Stimulated activated CD8-positive, alpha-beta memory T cell treated with anti-CD3 and anti-CD28 coated beads, Interleukin-7, amount 100 ng/mL, for 4 hours (primary cell): ENCODE measurements around the gene DNAJC1.

ENCODE experiments used
- DNase-seq, 2 donors: peaks; one replicate each; pipeline ENCODE4 v3.0.0-alpha.2; 2020; ENCODE audit warnings: low read depth in 2 of 2

The DNAJC1 gene

DNA sequence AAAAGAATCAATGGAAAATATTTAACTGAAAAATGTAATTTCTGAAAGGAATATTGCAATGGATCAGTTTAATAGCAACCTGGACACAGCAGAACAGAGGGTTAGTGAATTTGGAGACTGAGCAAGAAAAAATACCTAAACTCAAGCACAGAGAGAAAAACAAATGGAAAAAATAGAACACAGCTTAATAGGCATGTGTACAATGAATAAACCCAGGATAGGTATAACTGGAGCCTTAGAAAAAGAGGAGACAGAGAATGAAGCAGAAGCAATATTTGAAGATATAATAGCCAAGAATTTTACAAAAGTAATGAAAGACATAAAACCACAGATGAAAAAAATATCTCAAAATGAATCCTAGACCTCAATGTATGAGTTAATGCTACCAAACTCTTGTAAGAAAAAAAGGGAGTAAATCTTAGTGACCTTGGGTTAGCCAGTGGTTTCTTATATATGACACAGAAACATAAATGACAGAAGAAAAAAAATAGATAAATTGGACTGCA is 2.9 kb upstream of the DNAJC1 start:
- DNase-seq = no peak

DNA sequence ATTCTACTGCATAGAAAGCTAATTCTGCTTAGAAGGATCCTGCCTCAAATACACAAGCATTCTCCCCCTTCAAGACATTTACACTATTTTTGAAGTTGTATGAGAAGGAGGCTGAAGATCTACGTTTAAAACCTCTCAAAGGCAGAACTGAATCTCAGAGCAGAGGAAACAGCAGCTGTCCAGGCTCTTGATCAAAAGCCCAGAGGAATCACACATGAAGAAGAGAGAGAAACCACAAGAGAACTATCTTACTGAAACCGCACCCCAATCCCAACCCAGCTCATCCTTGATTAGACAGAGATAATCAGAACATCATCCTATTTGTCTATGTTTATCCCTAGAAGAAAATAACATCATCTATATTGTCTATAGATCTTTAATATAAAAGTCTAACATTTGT is 2.2 kb upstream of the DNAJC1 start:
- DNase-seq = no peak

DNA sequence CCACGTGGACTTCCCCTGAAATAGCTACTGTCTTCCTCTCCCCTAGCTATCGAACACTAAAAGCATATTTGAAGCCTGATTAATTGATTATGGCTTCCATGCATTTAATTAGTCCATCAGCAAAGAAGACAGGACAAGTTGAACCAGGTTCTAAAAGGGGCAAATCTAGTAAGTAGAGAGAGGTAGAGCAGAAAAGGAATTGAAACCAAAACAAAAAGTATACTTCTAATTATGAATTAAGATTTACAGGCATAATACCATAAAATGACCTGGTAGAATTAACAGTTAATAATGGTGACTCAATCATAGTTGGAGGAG is 393 bp upstream of the DNAJC1 start:
- no peak for DNase-seq

DNA sequence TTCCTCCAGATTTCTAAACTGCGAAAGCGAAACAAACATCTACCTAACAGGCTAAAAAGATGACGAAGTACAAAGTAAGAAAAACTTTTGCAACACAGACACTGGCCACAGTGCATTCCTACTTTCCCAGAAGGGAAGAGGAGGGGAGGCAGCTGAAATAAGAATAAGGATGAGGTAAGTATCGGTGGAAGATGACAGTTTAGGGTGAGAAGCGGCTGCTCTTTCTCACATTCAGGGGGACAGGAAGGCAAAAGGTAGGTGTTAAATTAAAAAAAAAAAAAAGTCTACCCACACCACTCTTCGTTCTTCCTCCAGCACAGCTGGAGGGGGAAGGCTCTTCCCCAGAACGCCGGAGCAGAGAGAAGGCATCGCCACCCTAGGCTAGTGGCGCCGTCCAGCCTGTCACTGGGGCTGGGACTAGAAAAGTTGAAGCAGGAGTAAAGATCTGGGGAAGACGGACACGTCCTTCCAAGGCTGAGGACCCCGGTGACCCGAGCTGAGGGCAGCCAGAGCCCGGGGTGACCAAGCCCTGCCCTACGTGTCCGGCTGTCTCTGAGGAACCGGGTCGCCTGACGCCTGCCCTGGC is 846 bp downstream of the DNAJC1 start:
- peak; percentile 2 to 6 for DNase-seq

DNA sequence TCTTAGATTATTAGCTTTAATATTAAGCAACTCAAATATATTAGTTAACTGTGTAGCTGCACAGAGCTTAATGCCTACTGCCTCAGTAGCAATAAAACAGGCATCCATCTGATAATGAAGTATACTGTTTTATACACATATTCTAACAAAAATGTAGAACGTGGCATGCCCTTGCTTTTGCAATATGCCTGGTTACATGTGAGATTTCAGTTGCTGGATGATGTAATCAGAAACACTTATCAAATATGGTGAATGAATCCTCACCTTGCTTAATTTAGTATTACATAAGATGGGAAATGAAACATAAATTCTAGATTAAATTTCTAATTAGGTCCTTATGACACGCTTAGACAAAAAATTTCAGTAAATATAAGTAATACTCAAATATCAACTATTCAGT is 8.0 kb downstream of the DNAJC1 start:
- no peak for DNase-seq

DNA sequence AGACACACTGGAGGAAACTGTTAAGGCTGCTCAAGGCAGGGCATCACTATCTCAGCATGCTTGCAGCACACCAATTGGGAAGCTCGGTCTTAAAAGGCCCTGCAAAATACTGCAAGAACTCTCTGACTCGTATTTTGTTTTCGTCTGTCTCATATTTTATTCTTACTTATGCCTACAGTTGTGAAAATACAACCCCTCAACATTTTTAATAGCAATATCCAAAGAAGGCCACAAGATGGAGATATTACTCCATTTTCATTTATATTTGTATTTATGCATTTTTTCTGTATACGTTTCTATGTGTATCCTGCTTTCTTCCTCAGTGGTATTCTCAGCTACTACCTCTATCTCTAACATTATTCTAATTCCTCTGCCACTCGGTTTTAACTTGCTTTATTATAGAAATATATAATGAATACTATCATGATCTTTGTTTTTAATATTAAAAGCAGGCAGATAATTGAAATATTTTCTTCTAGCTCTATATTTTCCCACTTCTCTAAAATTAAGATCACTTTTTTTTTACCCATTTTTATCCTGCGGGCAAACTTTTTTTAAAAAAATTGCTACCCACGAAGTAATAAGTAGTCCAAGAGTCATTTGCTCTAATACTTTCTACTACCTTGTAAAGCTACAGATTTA is 10.0 kb downstream of the DNAJC1 start:
- no peak for DNase-seq

DNA sequence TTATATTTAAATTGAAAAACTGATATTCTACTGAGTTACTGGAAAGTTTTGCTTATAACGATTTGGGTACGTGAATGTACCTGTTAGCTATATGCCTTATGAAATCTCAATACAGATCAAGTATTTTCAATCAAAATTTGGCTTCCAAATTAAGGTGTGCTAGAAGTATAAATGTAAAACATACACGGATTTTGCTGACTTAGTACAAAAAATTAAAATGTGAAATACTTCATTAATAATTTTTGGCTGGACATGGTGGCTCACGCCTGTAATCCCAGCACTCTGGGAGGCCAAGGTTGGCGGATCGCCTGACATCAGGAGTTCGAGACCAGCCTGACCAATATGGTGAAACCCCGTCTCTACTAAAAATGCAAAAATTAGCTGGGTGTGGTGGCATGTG is 11.7 kb downstream of the DNAJC1 start:
- no peak for DNase-seq

DNA sequence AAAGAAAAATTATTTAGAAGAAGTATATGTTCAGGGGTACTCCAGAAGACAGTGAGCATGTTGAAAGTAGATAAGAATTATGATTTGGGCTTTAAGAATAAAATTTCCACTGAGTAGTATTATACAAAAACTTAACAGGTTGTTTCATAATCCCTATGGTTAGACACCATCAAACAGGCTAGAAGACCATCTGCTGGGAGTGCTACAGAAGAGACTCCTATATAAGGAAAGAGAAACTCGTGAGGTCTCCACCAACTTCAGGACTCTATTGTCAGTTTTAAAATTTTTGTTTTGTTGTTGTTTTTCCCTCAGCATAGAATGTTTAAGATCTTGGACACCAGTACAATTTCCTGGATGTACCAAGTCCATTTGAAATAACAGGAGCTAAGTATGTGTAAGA is 13.1 kb downstream of the DNAJC1 start:
- DNase-seq = no peak

DNA sequence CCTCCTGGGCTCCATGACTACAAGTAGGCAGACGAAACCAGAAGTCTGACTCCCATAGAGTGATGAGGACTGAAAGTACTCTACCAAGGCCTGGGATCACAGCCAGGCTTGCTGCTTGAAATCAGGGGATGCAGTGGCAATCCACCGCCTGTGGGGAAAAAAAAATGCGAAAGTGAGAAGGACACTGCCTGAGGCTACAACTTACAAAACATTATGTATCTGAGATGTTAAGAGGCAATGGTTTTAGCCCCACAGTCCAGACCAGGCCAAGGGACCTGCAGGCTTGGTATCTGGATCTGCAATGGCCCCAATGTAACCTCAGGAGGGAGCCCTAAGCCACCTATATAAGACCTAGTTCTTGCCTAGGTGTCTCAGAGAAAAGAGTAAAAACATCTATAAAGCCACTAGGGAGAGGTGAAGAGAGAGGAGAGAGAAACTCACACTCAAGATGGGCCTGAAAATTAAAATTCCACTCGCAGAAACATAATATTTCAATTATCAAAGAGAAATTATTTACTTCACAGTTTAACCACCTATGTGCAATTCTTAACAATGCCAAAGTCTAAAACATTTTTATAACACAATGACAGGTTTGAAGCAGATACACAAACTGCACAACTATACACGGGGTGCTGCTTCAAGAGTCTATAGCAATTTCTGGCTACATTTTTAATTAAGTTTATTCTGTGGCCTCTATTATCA is 13.9 kb downstream of the DNAJC1 start:
- DNase-seq = no peak

GRCh38 chr10:21985541-21985940 is 18.0 kb downstream of the DNAJC1 start:
- DNase-seq = no peak

DNA sequence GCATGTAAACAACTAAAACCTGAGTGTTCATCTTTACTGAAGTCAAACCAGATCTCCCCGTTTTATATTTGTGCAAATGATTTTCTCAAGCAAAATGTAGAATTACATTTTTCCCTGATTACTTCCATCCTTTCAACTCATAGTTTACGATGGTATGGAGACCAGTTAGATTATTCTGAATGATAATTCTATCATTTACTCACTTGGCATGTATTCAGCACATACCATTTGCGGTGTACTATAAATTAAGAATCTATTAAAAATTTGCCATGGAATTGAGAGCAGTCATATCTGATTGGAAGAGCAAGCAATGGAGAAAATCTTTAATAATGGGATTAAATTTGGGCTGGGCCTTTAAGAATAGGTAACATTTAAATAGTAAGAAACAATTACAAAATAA is 22.4 kb downstream of the DNAJC1 start:
- no peak for DNase-seq

- no peak for DNase-seq
Measured at GRCh38 chr10:21980691-21981090, 22.8 kb downstream of the DNAJC1 start.

GRCh38 chr10:21978191-21978862 is 25.2 kb downstream of the DNAJC1 start:
- DNase-seq = no peak

- DNase-seq = no peak
Measured at GRCh38 chr10:21976739-21977138, 26.8 kb downstream of the DNAJC1 start.

DNA sequence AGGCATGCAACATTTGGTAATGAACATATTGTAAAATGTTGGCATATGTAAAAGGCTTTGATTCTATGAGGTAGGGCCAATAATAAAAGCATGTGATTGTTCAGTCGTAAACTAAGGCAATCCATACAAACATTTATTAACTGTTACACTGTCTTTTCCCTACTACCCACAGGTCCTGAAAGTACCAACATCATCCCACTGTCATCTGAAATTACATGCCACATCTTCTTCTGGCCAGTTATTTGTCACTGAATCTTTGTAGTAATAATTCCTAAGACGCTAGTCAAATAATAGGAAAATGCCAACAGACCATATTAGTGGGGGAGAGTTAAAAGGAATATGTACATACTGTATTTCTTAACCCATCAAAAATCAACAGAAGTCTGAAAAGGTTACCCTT is 27.2 kb downstream of the DNAJC1 start:
- no peak for DNase-seq

DNA sequence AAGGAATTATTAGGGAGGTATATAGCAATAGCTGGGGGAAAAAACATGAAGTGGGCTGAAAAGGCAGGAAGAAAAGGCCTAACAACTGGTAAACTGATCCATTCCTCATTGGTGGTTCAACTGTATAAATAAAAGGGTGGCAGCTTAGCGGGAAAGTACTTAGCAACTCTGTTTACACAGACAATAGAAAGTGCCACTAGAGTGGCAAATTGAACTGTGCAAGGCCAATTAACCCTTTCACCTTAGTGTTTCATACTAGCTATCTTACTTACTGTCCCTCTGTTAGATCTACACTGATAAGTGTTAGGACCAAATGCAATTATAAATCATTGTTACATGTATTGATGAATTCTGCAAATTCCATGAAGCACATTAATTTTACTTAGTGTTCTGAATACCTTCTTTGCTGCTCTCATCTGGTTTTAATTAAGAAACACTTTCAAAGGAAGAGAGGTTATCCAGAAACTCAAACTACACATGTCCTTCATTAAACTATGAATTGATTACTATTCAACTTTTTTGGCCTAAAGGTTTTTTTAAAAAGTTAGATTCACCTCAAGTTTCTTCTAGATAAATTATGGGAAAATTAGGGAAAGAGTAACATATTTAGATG is 28.0 kb downstream of the DNAJC1 start:
- no peak for DNase-seq

GRCh38 chr10:21972584-21972983 is 30.9 kb downstream of the DNAJC1 start:
- DNase-seq = no peak

- no peak for DNase-seq
Measured at GRCh38 chr10:21969326-21970287, 33.9 kb downstream of the DNAJC1 start.

DNA sequence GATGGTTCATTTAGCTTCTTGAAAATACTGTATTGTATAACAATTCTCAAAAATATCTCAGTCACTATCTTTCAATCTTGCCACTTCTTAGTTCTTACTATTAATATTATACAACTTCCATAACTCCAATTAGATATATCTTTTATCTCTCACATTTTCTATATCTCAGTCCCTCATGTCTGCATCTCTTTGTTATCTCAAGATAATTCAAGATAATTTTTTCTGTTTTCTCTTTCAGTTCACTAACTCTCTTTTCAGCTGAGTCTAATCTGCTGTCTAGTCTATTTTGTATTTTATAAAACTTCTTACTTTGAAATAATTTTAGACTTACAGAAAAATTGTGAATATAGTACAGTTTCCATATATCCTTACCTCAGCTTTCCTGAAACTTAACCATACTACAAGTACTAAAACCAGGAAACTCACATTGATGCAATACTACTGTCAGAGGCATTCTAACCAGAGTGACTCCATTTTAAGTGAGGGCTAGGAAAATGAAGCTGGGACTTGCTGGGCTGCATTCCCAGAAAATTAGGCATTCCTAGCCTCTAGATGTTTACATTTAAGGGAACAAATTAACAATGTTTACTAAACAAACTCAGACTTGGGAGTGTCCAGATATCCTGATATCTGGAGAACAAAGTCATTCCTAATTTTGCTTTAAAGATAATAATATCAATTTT is 38.4 kb downstream of the DNAJC1 start:
- DNase-seq = no peak

DNA sequence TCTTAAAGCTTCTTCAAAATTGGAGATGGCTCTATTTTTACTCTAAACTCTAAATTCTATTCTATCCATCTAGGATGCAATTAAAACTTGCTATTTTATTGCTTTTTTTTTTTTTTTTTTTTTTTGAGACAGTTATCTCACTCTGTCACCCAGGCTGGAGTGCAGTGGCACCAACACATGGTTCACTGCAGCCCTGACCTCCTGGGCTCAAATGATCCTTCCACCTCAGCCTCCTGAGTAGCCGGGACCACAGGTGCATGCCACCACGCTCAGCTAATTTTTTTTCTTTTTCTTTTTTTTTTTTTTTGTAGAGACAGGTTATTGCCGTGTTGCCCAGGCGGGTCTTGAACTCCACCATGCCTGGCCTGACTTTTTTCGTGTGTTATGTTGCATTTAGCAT is 41.2 kb downstream of the DNAJC1 start:
- no peak for DNase-seq

- DNase-seq = no peak
Measured at GRCh38 chr10:21961847-21962246, 41.7 kb downstream of the DNAJC1 start.
